Keratinocyte (primary cell): ENCODE results near the gene TTC4. TPM values are rescaled to one million over a fixed set of nuclear protein-coding genes. Genes with fewer than 3 reads are reported as not detected.

ENCODE experiments used
- DNase-seq: peaks from one replicate; pipeline ENCODE4 v3.0.0-alpha.2; 2011; ENCODE audit warnings: low read depth, missing footprints, low spot score
- FAIRE-seq: peaks from 2 replicates; lab custom pipeline; 2011; peaks lifted over from hg19 to GRCh38; lab: Jason Lieb, UNC
- H2AFZ ChIP-seq: 2 replicates; pipeline ENCODE4 v1.6.0; 2012; ENCODE audit warnings: low read length, control low read depth, inconsistent platforms; ENCODE audit not compliant: control insufficient read depth
- H3K27ac ChIP-seq: 2 replicates; pipeline ENCODE4 v1.5.1; 2011; ENCODE audit warnings: low read length; ENCODE audit not compliant: control insufficient read depth, insufficient read depth
- H3K27me3 ChIP-seq: 3 replicates; pipeline ENCODE4 v1.6.0; 2011; ENCODE audit warnings: low read length; ENCODE audit not compliant: control insufficient read depth, insufficient read depth; ENCODE audit errors: extremely low read depth
- H3K36me3 ChIP-seq, 2 experiments: 2 replicates in 1 of 2; 3 replicates in 1 of 2; pipeline ENCODE4 v1.5.1; 2011; ENCODE audit warnings: low read length in 2 of 2, mild to moderate bottlenecking in 1 of 2; ENCODE audit not compliant: control insufficient read depth in 2 of 2, insufficient read depth in 2 of 2; ENCODE audit errors: extremely low read depth in 1 of 2
- H3K4me1 ChIP-seq: 3 replicates; pipeline ENCODE4 v1.5.1; 2011; ENCODE audit warnings: low read length; ENCODE audit not compliant: control insufficient read depth, insufficient read depth; ENCODE audit errors: extremely low read depth
- H3K4me2 ChIP-seq: 3 replicates; pipeline ENCODE4 v1.6.0; 2011; ENCODE audit warnings: low read depth, low read length; ENCODE audit not compliant: control insufficient read depth, insufficient read depth; ENCODE audit errors: extremely low read depth
- H3K4me3 ChIP-seq, 3 experiments: fragments of 200-600 bp in 1 of 3; sonication (generic) in 1 of 3; 2 replicates in 2 of 3; 3 replicates in 1 of 3; pipeline ENCODE4 v1.5.1; 2011 to 2016; ENCODE audit warnings: low read length in 3 of 3, mild to moderate bottlenecking in 3 of 3, control low read depth in 2 of 3, inconsistent platforms in 1 of 3, low read depth in 1 of 3, mixed read lengths in 1 of 3, mixed run types in 1 of 3, moderate library complexity in 1 of 3; ENCODE audit not compliant: control insufficient read depth in 2 of 3, insufficient read depth in 2 of 3; ENCODE audit errors: extremely low read depth in 1 of 3
- H3K79me2 ChIP-seq: 2 replicates; pipeline ENCODE4 v1.6.0; 2012; ENCODE audit warnings: low read length; ENCODE audit not compliant: control insufficient read depth, insufficient read depth
- H3K9ac ChIP-seq: 3 replicates; pipeline ENCODE4 v1.6.0; 2011; ENCODE audit warnings: low read length; ENCODE audit not compliant: control insufficient read depth, insufficient read depth; ENCODE audit errors: extremely low read depth
- H3K9me1 ChIP-seq: 3 replicates; pipeline ENCODE4 v1.6.0; 2011; ENCODE audit warnings: low read length; ENCODE audit not compliant: control insufficient read depth, insufficient read depth; ENCODE audit errors: extremely low read depth
- H3K9me3 ChIP-seq: 2 replicates; pipeline ENCODE4 v1.5.1; 2012; ENCODE audit warnings: low read depth, low read length; ENCODE audit not compliant: control insufficient read depth
- H4K20me1 ChIP-seq: 3 replicates; pipeline ENCODE4 v1.6.0; 2011; ENCODE audit warnings: low read length; ENCODE audit not compliant: control insufficient read depth, insufficient read depth; ENCODE audit errors: extremely low read depth
- EZH2 ChIP-seq: IDR thresholded peaks from one replicate; pipeline ENCODE4 v1.6.1; 2012; ENCODE audit warnings: inconsistent platforms, mild to moderate bottlenecking, low read length, moderate library complexity
- dilution Hi-C: fragments of 300-500 bp; cut with MboI; formaldehyde crosslinking; loops from one replicate; pipeline ENCODE4 v1.7.0; 2020; ENCODE audit warnings: low sequenced_read_pairs; ENCODE audit not compliant: extremely low pct_ligation_motif_present
- polyA plus RNA-seq, 5 experiments: library from polyadenylated mRNA; depleted of rRNA in 3 of 5; stranded (reverse) in 3 of 5; stranded (forward) in 1 of 5; unstranded in 1 of 5; fragments of >200 nt; gene quantifications; 1 replicate in 1 of 5; 2 replicates in 3 of 5; 3 replicates in 1 of 5; pipeline versions ENCODE4 v1.2.1 to v1.2.3, GENCODE V29; 2011 to 2012; ENCODE audit warnings: missing spikeins in 2 of 5, low read depth in 1 of 5, low replicate concordance in 1 of 5
- TF ChIP-seq, protein P1 (sequence below), 3 experiments: IDR thresholded peaks in 1 of 3; conservative IDR thresholded peaks in 1 of 3; optimal IDR thresholded peaks in 1 of 3; 2 replicates in 2 of 3; 3 replicates in 1 of 3; pipeline versions ENCODE3 to v1.5.1; 2011; ENCODE audit warnings: low read length in 3 of 3, mild to moderate bottlenecking in 3 of 3, moderate library complexity in 2 of 3, control low read depth in 1 of 3, inconsistent platforms in 1 of 3; ENCODE audit not compliant: insufficient read depth in 2 of 3; ENCODE audit errors: extremely low read depth in 1 of 3

TTC4 gene
- polyA plus RNA-seq, 1 donor (not counting 4 experiments of a cell fraction or from before 2014, with no cell fraction given), result 40.3 TPM

DNA sequence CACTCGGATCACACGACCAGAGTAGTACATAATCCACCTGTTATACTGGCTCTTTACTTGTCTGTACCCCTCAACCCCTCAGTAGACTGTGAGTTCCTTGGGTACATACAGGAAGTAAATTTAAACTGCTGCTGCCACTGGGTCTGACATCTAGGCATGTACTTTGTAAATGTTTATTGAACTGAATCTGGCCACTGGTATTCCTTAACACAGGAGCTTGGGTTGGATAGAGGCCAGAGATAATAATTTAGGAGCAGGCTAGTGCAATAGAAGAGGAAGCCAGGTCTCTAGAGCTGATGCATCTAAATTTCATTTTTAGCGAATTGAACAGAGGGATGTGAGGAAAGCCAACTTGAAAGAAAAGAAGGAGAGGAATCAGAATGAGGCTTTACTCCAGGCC, 12.4 kb downstream of the TTC4 start:
- H3K27me3 ChIP-seq, result no peaks in the 10 kb centered on the region
- H3K4me2 ChIP-seq, result no peak overlapping the region
- no peak overlapping the region for H2AFZ ChIP-seq
- H3K27ac ChIP-seq, result no peak overlapping the region
- TF ChIP-seq EZH2, result no peak
- TF ChIP-seq, protein P1, sequence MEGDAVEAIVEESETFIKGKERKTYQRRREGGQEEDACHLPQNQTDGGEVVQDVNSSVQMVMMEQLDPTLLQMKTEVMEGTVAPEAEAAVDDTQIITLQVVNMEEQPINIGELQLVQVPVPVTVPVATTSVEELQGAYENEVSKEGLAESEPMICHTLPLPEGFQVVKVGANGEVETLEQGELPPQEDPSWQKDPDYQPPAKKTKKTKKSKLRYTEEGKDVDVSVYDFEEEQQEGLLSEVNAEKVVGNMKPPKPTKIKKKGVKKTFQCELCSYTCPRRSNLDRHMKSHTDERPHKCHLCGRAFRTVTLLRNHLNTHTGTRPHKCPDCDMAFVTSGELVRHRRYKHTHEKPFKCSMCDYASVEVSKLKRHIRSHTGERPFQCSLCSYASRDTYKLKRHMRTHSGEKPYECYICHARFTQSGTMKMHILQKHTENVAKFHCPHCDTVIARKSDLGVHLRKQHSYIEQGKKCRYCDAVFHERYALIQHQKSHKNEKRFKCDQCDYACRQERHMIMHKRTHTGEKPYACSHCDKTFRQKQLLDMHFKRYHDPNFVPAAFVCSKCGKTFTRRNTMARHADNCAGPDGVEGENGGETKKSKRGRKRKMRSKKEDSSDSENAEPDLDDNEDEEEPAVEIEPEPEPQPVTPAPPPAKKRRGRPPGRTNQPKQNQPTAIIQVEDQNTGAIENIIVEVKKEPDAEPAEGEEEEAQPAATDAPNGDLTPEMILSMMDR (optimal IDR thresholded peaks at IDR 0.05 in 1 of 3, IDR thresholded peaks at IDR 0.05 in 1 of 3, conservative IDR thresholded peaks at IDR 0.05 in 1 of 3; ENCODE audit: extremely low read depth in 1 of 3, insufficient read depth in 2 of 3, low read length in 3 of 3), result no peak
- peaks cover 17 to 27% of the 10 kb centered on the region in 2 experiments for H3K36me3 ChIP-seq
- H3K4me3 ChIP-seq, result no peak overlapping the region
- no peaks in the 10 kb centered on the region for H3K79me2 ChIP-seq
- no peaks in the 10 kb centered on the region for H3K9me1 ChIP-seq
- FAIRE-seq (no peak), DNase-seq (no peak)
- no peaks in the 10 kb centered on the region for H3K9me3 ChIP-seq
- dilution Hi-C loops, result no loop called here
- no peaks in the 10 kb centered on the region for H3K4me1 ChIP-seq
- H3K9ac ChIP-seq, result no peak overlapping the region
- no peaks in the 10 kb centered on the region for H4K20me1 ChIP-seq

DNA sequence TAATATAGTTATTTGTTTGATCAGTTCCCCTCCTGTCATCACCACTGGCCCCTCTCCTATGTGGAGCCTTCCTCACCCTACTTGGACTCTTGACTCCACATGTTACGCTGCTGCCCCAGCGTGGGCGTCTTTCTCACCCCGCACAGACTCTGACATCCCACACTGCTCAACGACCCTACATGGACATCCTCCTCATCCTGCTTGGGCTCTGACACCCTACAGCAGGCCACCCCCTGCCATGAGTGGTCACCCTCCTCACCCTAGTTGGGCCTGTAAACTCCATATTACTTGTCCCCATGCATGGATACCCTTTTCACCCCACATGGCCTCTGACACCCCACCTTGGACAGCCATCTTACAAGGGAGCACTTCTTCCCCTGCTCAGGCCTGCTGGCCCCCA, 21.0 kb downstream of the TTC4 start:
- Histone ChIP-seq H3K27me3 (no peaks in the 10 kb centered on the region), H3K4me2 (no peak overlapping the region), H2AFZ (no peak overlapping the region), H3K79me2 (no peaks in the 10 kb centered on the region), H3K4me1 (no peaks in the 10 kb centered on the region), H3K36me3 (peaks cover 21 to 26% of the 10 kb centered on the region in 2 experiments), H3K9ac (no peak overlapping the region), H3K9me3 (no peaks in the 10 kb centered on the region), H3K27ac (no peak overlapping the region), H3K9me1 (no peaks in the 10 kb centered on the region), H4K20me1 (no peaks in the 10 kb centered on the region), H3K4me3 (no peak overlapping the region)
- TF ChIP-seq, protein P1 (optimal IDR thresholded peaks at IDR 0.05 in 1 of 3, IDR thresholded peaks at IDR 0.05 in 1 of 3, conservative IDR thresholded peaks at IDR 0.05 in 1 of 3; ENCODE audit: extremely low read depth in 1 of 3, insufficient read depth in 2 of 3, low read length in 3 of 3), result no peak
- TF ChIP-seq EZH2, result no peak
- FAIRE-seq (no peak), DNase-seq (no peak)
- dilution Hi-C loops, result no loop called here
